HCT116 (cell line): Measurements from ENCODE around the gene CHSY1. TPM values are rescaled to one million over a fixed set of nuclear protein-coding genes. Genes with fewer than 3 reads are reported as not detected.

ENCODE experiments used
- ATAC-seq: fragments of 200-7000 bp; cut with Tn5 transposase; 2 replicates; pipeline ENCODE4 v1.9.1; 2020; ENCODE audit warnings: mild to moderate bottlenecking, moderate library complexity
- BruUV-seq: library from RNA; stranded (reverse); fragments of 400-500 nt; replicated peaks from 2 replicates; lab custom pipeline; 2021; lab: Mats Ljungman, UMichigan
- CTCF ChIA-PET: fragments of 300-600 bp; sonication (Branson Sonifier 250); formaldehyde crosslinking; loops from one replicate; lab custom pipeline; 2021; ENCODE audit warnings: antibody characterized with exemption; lab: Charles Lee
- POLR2A ChIA-PET: fragments of 300-600, 350-600 bp; sonication (Branson Sonifier 250); formaldehyde crosslinking; loops from one replicate; lab custom pipeline; 2021; ENCODE audit warnings: antibody characterized with exemption; lab: Charles Lee
- RAD21 ChIA-PET, 2 experiments: fragments of 300-600 bp; sonication (Branson Sonifier 250); formaldehyde crosslinking; loops; one replicate each; lab custom pipeline; 2023; ENCODE audit warnings: low total read pairs in 2 of 2; ENCODE audit not compliant: uncharacterized antibody in 2 of 2, unreplicated experiment in 2 of 2, low non-redundant PET in 1 of 2; lab: Charles Lee
- DNase-seq: peaks from one replicate; pipeline ENCODE4 v3.0.0-alpha.2; 2010; ENCODE audit warnings: low read depth, low spot score
- H2AFZ ChIP-seq: fragments of 200-600 bp; shearing (Covaris generic), sonication (generic); 2 replicates; pipeline ENCODE4 v1.6.1; 2017; ENCODE audit warnings: low read depth, mixed run types, mixed read lengths, antibody characterized with exemption, low read length; ENCODE audit not compliant: poor library complexity, severe bottlenecking
- H3K27ac ChIP-seq: 2 replicates; pipeline ENCODE4 v1.5.1; 2012; ENCODE audit warnings: low read depth, low read length
- H3K27me3 ChIP-seq: fragments of 200-600 bp; sonication (generic); 2 replicates; pipeline ENCODE4 v1.6.1; 2016; ENCODE audit warnings: mixed run types, low read length, mixed read lengths; ENCODE audit not compliant: insufficient read depth
- H3K36me3 ChIP-seq, 2 experiments: fragments of 200-500 bp in 1 of 2; fragments of 200-600 bp in 1 of 2; sonication (Bioruptor generic) in 1 of 2; sonication (generic) in 1 of 2; 2 replicates each; pipeline versions ENCODE4 v1.5.1 to v1.6.1; 2014 to 2016; ENCODE audit warnings: low read length in 2 of 2, inconsistent platforms in 1 of 2, mixed read lengths in 1 of 2, mixed run types in 1 of 2; ENCODE audit not compliant: insufficient read depth in 2 of 2, control insufficient read depth in 1 of 2
- H3K4me1 ChIP-seq, 2 experiments: fragments of 200-600 bp in 1 of 2; sonication (generic) in 1 of 2; 2 replicates each; pipeline versions ENCODE4 v1.5.1 to v1.6.1; 2012 to 2017; ENCODE audit warnings: low read length in 2 of 2, inconsistent platforms in 1 of 2, mild to moderate bottlenecking in 1 of 2, mixed read lengths in 1 of 2, mixed run types in 1 of 2, moderate library complexity in 1 of 2; ENCODE audit not compliant: insufficient read depth in 2 of 2, control insufficient read depth in 1 of 2
- H3K4me2 ChIP-seq: fragments of 200-600 bp; sonication (generic); 2 replicates; pipeline ENCODE4 v1.6.1; 2017; ENCODE audit warnings: mixed run types, low read length, mixed read lengths
- H3K4me3 ChIP-seq, 2 experiments: fragments of 200-600 bp in 1 of 2; sonication (generic) in 1 of 2; replicated peaks in 1 of 2; 2 replicates each; pipeline ENCODE4 v1.5.1; 2011 to 2016; ENCODE audit warnings: low read length in 2 of 2, control low read depth in 1 of 2, low read depth in 1 of 2, mild to moderate bottlenecking in 1 of 2, mixed read lengths in 1 of 2, mixed run types in 1 of 2
- H3K79me2 ChIP-seq: fragments of 200-600 bp; sonication (generic); 2 replicates; pipeline ENCODE4 v1.6.1; 2017; ENCODE audit warnings: mild to moderate bottlenecking, mixed run types, low read length, moderate library complexity, mixed read lengths; ENCODE audit not compliant: insufficient read depth
- H3K9ac ChIP-seq: fragments of 200-600 bp; sonication (generic); 2 replicates; pipeline ENCODE4 v1.6.1; 2016; ENCODE audit warnings: low read length, mixed read lengths
- H3K9me2 ChIP-seq: fragments of 200-600 bp; sonication (generic), shearing (Covaris generic); 2 replicates; pipeline ENCODE4 v1.6.1; 2017; ENCODE audit warnings: mixed run types, mild to moderate bottlenecking, moderate library complexity; ENCODE audit not compliant: insufficient read depth
- H3K9me3 ChIP-seq, 2 experiments: fragments of 200-500 bp in 1 of 2; fragments of 200-600 bp in 1 of 2; sonication (Bioruptor generic) in 1 of 2; sonication (generic) in 1 of 2; 2 replicates each; pipeline ENCODE4 v1.6.1; 2014 to 2017; ENCODE audit warnings: low read length in 2 of 2, mixed read lengths in 2 of 2, inconsistent platforms in 1 of 2, low read depth in 1 of 2, mild to moderate bottlenecking in 1 of 2, mixed run types in 1 of 2, moderate library complexity in 1 of 2; ENCODE audit not compliant: control insufficient read depth in 1 of 2, insufficient read depth in 1 of 2
- H4K20me1 ChIP-seq: fragments of 200-600 bp; sonication (generic), shearing (Covaris generic); 2 replicates; pipeline ENCODE4 v1.6.1; 2017; ENCODE audit warnings: mixed run types, mild to moderate bottlenecking, moderate library complexity; ENCODE audit not compliant: insufficient read depth
- EGR1 ChIP-seq: IDR thresholded peaks from 2 replicates; pipeline ENCODE4 v1.6.1; 2012; ENCODE audit warnings: low read depth
- FOSL1 ChIP-seq: IDR thresholded peaks from 2 replicates; pipeline ENCODE4 v1.6.1; 2012; ENCODE audit warnings: low read depth
- REST ChIP-seq: IDR thresholded peaks from 2 replicates; pipeline ENCODE4 v1.6.1; 2012; ENCODE audit warnings: low read depth
- SIN3A ChIP-seq: IDR thresholded peaks from 2 replicates; pipeline ENCODE4 v1.6.1; 2012; ENCODE audit warnings: low read depth
- ZFX ChIP-seq: fragments of 450-650 bp; IDR thresholded peaks from 2 replicates; pipeline ENCODE4 v1.6.1; 2017
- intact Hi-C: fragments of 100-400 bp; cut with micrococcal nuclease; formaldehyde crosslinking; loops from 2 replicates; pipeline ENCODE4 v1.10.0; 2022
- total RNA-seq: library from RNA; stranded (reverse); gene quantifications from one replicate; pipeline ENCODE4 v1.2.1, GENCODE V29; 2021; ENCODE audit not compliant: unreplicated experiment

CHSY1 gene
- total RNA-seq, 1 experiment from 2014 or later, result 25.4 TPM

DNA sequence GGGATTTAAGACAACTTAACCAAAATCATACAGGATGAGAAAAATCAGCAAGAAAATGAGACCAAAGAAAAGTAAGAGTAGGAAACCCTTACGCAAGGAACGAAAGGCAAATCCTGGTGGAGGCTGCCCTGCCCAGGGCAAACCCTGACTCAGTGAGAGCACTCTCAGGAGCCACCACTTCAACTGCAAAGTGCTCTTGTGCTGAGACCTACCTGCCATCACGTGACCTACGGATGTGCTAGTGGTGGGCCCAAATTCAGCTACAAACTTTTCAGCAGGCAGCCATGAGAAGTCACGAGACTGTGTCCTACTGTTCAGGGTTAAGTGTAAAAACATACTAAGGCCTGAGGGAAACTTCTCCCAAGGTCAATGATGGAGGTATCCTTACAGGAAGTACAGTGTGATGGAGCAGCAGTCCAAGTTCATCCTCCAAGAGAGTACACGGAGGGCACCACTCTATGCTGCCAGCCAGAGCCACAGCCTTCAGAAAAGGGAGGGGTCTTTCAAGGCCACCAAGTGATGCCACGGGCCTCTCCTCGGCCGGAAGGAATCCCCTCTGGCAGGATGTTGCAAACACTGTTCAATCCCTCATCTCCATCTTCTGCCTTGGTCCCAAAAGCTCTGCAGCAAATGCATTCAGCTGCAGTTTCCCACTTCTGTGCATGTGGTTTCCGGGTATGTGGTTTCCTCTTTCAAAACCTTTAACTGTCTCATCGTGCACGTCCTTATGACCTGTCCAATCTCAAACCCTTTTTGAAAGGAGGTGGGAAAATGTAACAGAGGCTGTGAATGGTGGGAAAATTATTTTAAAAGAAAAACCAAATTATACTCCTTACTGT lies 9.5 kb downstream of the CHSY1 start:
- intact Hi-C loops, result no loop called here
- no TSS peak for BruUV-seq
- RAD21 ChIA-PET, result no interaction called here
- no peak overlapping the region for H3K4me3 ChIP-seq
- no peak overlapping the region for H3K27ac ChIP-seq
- no peaks in the 10 kb centered on the region; the same call in 1 of the 2 replicates for H3K9me2 ChIP-seq
- POLR2A ChIA-PET, result no interaction called here
- peaks cover 8% of the 10 kb centered on the region; the same call in 1 of the 2 replicates for H4K20me1 ChIP-seq
- no peak overlapping the region for H3K9ac ChIP-seq
- no peak overlapping the region for H2AFZ ChIP-seq
- H3K36me3 ChIP-seq, result peaks cover 6 to 7% of the 10 kb centered on the region in 2 experiments; a peak in 2 of 4 replicates
- no peaks in the 10 kb centered on the region for H3K9me3 ChIP-seq
- CTCF ChIA-PET, result no interaction called here
- H3K4me1 ChIP-seq, result no peaks in the 10 kb centered on the region
- ATAC-seq, result no peak
- peaks cover 100% of the 10 kb centered on the region for H3K79me2 ChIP-seq
- TF ChIP-seq EGR1 (no peak), FOSL1 (no peak), ZFX (no peak), SIN3A (no peak), REST (no peak)
- no peak overlapping the region for H3K4me2 ChIP-seq
- DNase-seq, result no peak
- no peaks in the 10 kb centered on the region for H3K27me3 ChIP-seq
